ENCODE data around the gene MIER2. TPM values are rescaled to one million over a fixed set of nuclear protein-coding genes. Genes with fewer than 3 reads are reported as not detected.
"Not testable (repeated sequence)": the region's sequence is repeated elsewhere in the genome, so short reads cannot be mapped to it uniquely, and the experiment has no call there.

Gene MIER2
- 10 to 100 TPM; 18.8 to 25.3 TPM for total RNA-seq
- long read RNA-seq, donor 1, full-length matches to known transcripts, result 2 of 8 reads
- long read RNA-seq, donor 1, partial matches to known transcripts, result 2 of 8 reads
- long read RNA-seq, donor 1, other reads (novel, unspliced or antisense), result 4 of 8 reads
- long read RNA-seq, donor 2, full-length matches to known transcripts, result 10 of 34 reads
- long read RNA-seq, donor 2, partial matches to known transcripts, result 16 of 34 reads
- long read RNA-seq, donor 2, other reads (novel, unspliced or antisense), result 8 of 34 reads

- intact Hi-C loops (cut with DNase I), result no loop called here
- DNase-seq (ENCODE audit: low spot score), result peak; percentile 94
These were observed at the start of gene MIER2 for GRCh38 chr19:344625-345319. MIER2 (minus strand) TSS chr19:344796; CDS start chr19:344782, 14 bp downstream.

- intact Hi-C loops (cut with DNase I); DNase-seq (ENCODE audit: low spot score): not testable (repeated sequence)
These were observed 49.0 kb upstream of the MIER2 start for GRCh38 chr19:393560-393959.

- intact Hi-C loops (cut with DNase I), result no loop called here
These were observed 47.9 kb upstream of the MIER2 start for GRCh38 chr19:392375-392970.

GRCh38 chr19:391726-392374 is 47.3 kb upstream of the MIER2 start:
- intact Hi-C loops (cut with DNase I), result no loop called here
- peak; percentile 73 for DNase-seq (ENCODE audit: low spot score)

More at GRCh38 chr19:392375-392970, 47.9 kb upstream of the MIER2 start:
- peak; percentile 53 for DNase-seq (ENCODE audit: low spot score)

- DNase-seq (ENCODE audit: low spot score), result no peak
- intact Hi-C loops (cut with DNase I), result no loop called here
These were observed 46.6 kb upstream of the MIER2 start for GRCh38 chr19:391207-391557.

- intact Hi-C loops (cut with DNase I), result no loop called here
- DNase-seq (ENCODE audit: low spot score), result peak; percentile 50
These were observed 46.0 kb upstream of the MIER2 start for GRCh38 chr19:390386-391206.

- intact Hi-C loops (cut with DNase I), result loop anchor here in 1 of 2 donors (10.0 kb wide), 1 partner anchor 85 kb away; a partner anchor contains a TSS
- DNase-seq (ENCODE audit: low spot score), result peak; percentile 31
These were observed 45.3 kb upstream of the MIER2 start for GRCh38 chr19:389935-390289.

GRCh38 chr19:389255-389934 is 44.8 kb upstream of the MIER2 start:
- DNase-seq (ENCODE audit: low spot score), result peak; percentile 62
- intact Hi-C loops (cut with DNase I), result loop anchor here in 1 of 2 donors (10.0 kb wide), 1 partner anchor 85 kb away; a partner anchor contains a TSS

DNA sequence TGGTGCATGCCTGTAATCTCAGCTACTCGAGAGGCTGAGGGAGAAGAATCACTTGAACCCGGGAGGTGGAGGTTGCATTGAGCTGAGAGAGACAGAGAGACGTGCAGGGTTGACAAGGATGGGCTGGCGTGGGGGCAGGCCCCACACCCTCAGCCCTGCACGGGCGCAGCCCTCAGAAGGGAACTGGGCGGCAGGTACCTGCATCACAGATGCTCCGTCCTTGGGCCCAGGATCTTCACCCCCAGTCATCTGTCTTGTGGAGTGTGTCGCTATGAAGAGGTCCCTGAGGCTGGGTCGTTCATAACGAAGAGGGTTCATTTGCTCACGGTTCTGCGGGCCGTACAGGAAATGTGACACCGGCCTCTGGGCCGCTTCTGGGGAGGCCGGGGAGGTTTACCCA is 44.1 kb upstream of the MIER2 start:
- peak; percentile 45 for DNase-seq (ENCODE audit: low spot score)
- intact Hi-C loops (cut with DNase I), result loop anchor here in 1 of 2 donors (10.0 kb wide), 1 partner anchor 86 kb away; a partner anchor contains a TSS

DNA sequence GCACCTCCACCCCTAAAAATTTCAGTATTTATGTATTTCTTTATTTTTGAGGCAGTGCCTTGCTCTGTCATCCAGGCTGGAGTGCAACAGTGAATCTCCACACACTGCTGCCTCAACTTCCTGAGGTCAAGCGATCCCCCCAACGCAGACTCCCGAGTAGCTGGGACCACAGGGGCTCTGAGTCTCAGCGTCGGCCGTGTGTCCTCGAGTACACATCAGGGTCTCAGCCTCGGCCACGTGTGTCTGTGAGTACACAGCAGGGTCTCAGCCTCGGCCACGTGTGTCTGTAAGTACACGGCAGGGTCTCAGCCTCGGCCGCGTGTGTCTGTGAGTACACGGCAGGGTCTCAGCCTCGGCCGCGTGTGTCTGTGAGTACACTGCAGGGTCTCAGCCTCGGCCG is 43.2 kb upstream of the MIER2 start:
- intact Hi-C loops (cut with DNase I), result loop anchor here in 1 of 2 donors (10.0 kb wide), 1 partner anchor 87 kb away; a partner anchor contains a TSS

DNA sequence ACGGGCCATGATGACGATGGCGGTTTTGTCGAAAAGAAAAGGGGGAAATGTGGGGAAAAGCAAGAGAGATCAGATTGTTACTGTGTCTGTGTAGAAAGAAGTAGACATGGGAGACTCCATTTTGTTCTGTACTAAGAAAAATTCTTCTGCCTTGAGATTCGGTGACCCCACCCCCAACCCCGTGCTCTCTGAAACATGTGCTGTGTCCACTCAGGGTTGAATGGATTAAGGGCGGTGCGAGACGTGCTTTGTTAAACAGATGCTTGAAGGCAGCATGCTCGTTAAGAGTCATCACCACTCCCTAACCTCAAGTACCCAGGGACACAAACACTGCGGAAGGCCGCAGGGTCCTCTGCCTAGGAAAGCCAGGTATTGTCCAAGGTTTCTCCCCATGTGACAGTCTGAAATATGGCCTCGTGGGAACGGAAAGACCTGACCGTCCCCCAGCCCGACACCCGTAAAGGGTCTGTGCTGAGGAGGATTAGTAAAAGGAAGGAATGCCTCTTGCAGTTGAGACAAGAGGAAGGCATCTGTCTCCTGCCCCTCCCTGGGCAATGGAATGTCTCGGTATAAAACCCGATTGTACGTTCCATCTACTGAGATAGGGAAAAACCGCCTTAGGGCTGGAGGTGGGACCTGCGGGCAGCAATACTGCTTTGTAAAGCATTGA is 42.2 kb upstream of the MIER2 start:
- intact Hi-C loops (cut with DNase I), result loop anchor here in 1 of 2 donors (10.0 kb wide), 1 partner anchor 88 kb away; a partner anchor contains a TSS
- not testable (repeated sequence) for DNase-seq (ENCODE audit: low spot score)

More for the DNA sequence above, 43.2 kb upstream of the MIER2 start:
- peak; percentile 69 for DNase-seq (ENCODE audit: low spot score)

DNA sequence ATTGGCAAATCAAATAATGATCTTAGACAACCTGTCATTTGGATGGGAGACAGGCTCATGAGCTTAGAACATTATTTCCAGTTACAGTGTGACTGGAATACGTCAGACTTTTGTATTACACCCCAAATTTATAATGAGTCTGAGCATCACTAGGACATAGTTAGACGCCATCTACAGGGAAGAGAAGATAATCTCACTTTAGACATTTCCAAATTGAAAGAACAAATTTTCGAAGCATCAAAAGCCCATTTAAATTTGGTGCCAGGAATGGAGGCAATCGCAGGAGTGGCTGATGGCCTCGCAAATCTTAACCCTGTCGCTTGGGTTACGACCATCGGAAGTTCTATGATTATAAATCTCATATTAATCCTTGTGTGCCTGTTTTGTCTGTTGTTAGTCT is 41.6 kb upstream of the MIER2 start:
- not testable (repeated sequence) for DNase-seq (ENCODE audit: low spot score)
- intact Hi-C loops (cut with DNase I), result loop anchor here in 1 of 2 donors (10.0 kb wide), 1 partner anchor 89 kb away; a partner anchor contains a TSS

DNA sequence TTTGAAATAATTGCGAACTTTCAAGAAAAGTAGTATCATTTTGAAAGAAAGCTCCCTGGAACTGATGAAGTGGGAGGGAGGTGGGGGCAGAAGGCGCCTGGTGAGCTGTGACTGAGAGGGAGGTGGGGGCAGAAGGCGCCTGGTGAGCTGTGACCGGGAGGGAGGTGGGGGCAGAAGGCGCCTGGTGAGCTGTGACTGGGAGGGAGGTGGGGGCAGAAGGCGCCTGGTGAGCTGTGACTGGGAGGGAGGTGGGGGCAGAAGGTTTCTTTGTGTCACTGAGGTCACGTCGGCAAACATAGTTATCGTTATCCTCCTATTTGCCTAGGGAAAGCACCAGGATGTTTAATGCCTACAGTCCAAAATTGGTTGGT is 40.2 kb upstream of the MIER2 start:
- intact Hi-C loops (cut with DNase I), result loop anchor here in 1 of 2 donors (10.0 kb wide), 1 partner anchor 90 kb away; a partner anchor contains a TSS
- no peak for DNase-seq (ENCODE audit: low spot score)

DNA sequence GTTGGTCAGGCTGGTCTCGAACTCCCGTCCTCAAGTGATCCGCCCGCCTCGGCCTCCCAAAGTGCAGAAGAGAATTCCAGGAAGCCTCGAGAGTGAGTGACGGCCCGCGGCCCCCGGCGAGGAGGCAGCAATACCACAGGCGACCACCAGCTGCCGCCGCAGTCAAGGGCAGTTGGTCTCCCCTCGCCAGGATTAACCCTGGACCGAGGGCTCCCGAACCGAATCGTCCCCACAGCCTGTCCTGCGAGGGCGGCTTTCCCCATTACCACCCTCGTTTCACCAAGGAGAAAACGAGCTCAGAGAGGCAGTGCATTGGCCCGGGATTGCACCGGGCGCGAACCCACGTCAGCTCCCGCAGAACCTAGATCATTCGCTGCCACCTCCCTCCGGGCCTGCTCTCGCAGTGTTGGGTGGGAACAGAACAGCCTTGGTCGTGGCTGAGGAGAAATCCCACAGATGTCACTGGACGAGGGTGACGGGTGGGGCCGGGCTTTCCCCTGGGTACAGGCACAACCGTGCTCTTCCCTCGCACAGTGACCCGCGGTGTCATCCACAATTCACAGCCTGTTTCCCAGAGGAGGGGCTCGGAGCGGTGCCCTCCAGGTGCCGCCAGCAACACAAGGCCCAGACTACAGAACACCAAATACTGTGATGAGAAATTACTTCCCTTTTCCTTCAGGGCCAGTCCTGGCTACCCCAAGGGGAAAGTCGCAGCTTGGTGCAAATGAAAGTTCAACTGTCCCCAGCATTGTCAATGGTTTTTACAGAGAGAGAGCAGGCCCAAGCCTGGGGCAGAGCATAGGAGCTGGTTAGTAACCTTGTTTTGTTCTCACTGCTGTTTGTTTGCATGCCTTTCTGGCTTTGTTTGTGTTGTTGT is 39.6 kb upstream of the MIER2 start:
- intact Hi-C loops (cut with DNase I), result loop anchor here in 1 of 2 donors (10.0 kb wide), 1 partner anchor 91 kb away; a partner anchor contains a TSS
- peak; percentile 78 for DNase-seq (ENCODE audit: low spot score)

DNA sequence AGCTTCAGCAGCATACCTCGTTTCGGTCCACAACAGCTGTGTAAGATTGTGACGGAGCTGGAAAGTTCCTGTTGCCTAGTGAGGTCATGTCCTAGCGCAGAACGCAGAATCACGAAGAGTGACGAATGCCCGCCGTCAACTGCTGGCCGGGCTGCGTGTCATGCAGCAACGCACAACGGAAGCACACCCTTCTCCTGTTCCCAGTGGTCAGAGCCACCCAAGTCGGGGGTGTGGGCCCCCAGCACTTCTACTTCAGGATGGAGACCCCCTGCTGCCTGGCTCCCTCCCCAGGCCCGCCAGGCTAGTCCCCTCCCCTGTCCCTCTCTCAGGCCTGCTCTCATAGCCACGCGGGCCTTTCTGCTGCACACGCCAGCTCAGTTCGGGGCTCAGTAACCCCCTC is 38.4 kb upstream of the MIER2 start:
- intact Hi-C loops (cut with DNase I), result loop anchor here in 1 of 2 donors (10.0 kb wide), 1 partner anchor 92 kb away; a partner anchor contains a TSS
- no peak for DNase-seq (ENCODE audit: low spot score)

GRCh38 chr19:382578-382977 is 38.0 kb upstream of the MIER2 start:
- DNase-seq (ENCODE audit: low spot score), result not testable (repeated sequence)

More at GRCh38 chr19:382578-382977, 38.0 kb upstream of the MIER2 start:
- intact Hi-C loops (cut with DNase I), result loop anchor here in 1 of 2 donors (10.0 kb wide), 1 partner anchor 92 kb away; a partner anchor contains a TSS

Measured in posterior vena cava (tissue), 2 donors.